CD4-positive, alpha-beta T cell treated with Interleukin-17A for 4 hours (primary cell): ENCODE results near the gene MYOF.
"Not testable (repeated sequence)": the region's sequence is repeated elsewhere in the genome, so short reads cannot be mapped to it uniquely, and the experiment has no call there.

Experiments used
- DNase-seq: peaks from one replicate; pipeline ENCODE4 v3.0.0-alpha.2; 2020; ENCODE audit warnings: mixed read lengths

Gene MYOF

GRCh38 chr10:93481637-93482144 is 443 bp downstream of the MYOF start:
- DNase-seq: no peak

GRCh38 chr10:93478873-93479272 is 3.3 kb downstream of the MYOF start:
- DNase-seq: no peak

- DNase-seq: no peak
Measured at GRCh38 chr10:93476756-93477155, 5.4 kb downstream of the MYOF start.

DNA sequence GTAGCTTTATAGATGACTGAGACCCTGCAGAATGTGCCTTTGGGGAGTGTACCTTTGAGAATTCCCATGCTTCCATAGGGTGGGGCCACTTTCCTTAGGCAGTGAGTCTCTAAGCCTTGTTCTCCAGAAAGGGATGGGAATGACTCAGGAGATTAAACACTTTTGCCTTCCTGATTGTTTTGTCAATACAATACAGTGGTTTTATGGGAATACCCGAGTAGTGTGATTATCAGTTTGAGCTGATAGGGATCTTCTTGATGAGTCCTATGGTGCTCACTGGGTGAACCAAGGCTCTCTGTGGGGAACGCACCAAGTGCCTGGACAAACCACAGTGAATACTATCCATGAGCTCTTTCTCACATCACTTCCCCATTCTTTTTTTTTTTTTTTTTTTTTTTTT is 6.3 kb downstream of the MYOF start:
- DNase-seq: no peak

- no peak for DNase-seq
Measured at GRCh38 chr10:93475227-93475626, 6.9 kb downstream of the MYOF start.

- DNase-seq: no peak
Measured at GRCh38 chr10:93473804-93474472, 8.2 kb downstream of the MYOF start.

DNA sequence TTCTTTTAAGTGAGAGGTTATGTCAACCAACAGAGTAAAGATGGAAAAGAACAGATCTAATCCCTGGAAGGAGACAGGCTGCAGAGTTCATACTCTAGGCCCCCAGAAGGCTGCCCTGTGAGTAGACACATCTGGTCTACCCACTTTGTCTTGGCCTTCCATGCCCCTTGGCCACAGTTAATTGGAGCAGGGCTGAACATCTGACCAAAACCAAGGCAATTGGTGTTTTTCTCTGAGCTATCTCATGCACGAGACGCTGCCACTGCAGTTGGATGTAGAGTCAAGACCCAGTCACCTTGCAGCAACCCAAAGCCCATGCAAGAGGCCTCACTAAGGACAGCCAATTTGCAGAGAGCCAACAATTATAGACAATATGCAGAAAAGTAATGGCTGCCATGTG is 9.0 kb downstream of the MYOF start:
- no peak for DNase-seq

- DNase-seq: no peak
Measured at GRCh38 chr10:93471110-93471651, 11.0 kb downstream of the MYOF start.

- no peak for DNase-seq
Measured at GRCh38 chr10:93469454-93469853, 12.7 kb downstream of the MYOF start.

- DNase-seq: no peak
Measured at GRCh38 chr10:93468461-93469213, 13.5 kb downstream of the MYOF start.

- not testable (repeated sequence) for DNase-seq
Measured at GRCh38 chr10:93467635-93468034, 14.5 kb downstream of the MYOF start.

- DNase-seq: no peak
Measured at GRCh38 chr10:93465806-93466675, 16.1 kb downstream of the MYOF start.

GRCh38 chr10:93464776-93465388 is 17.3 kb downstream of the MYOF start:
- DNase-seq: no peak

DNA sequence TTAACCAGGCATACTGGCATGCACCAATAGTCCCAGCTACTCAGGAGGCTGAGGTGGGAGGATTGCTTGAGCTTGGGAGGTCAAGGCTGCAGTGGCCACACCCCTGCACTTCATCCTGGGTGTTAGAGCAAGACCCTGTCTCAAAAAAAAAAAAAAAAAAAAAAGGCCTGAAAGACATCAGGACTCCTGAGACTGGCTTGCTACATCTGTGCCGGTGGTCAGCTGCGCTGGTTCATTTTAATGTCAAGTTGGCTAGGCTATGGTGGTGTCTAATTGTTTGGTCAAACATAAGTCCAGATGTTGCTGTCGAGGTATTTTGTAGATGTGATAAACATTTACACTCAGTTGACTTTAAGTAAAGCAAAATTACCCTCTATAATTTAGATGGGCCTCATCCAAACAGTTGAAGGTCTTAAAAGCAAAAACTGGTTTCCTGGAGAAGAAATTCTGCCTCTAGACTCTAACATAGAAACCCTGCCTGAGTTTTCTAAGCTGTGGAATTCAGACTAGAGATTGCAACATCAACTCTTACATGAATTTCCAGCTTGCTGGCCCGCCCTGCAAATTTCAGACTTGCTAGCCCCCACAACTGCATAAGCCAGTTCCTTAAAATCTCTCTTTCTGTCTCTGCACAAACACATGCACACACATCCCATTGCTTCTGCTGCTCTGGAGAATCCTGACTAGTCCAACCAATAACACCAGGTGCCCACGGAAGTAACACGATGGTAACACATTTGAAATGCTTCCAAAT is 18.2 kb downstream of the MYOF start:
- no peak for DNase-seq

DNA sequence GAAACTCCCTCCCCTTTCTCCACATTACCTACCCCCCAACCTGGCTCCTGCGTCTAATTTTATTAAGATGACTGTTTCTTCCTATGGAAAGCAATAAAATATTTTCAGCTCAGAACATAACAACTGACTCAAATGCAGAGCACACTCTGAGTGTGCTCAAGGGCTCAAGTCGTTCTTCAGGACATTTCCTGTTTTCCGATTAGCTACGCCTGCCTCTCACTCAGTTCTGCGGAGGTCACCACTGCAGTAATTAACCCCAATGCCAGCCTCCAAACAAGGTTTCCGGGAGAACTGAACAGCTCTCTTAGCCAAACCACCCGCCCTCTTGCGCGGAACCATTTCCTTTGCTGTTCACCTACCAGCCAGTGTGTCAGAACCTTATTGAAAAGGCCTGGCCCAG is 19.3 kb downstream of the MYOF start:
- DNase-seq: no peak

- DNase-seq: no peak
Measured at GRCh38 chr10:93462371-93462770, 19.8 kb downstream of the MYOF start.

DNA sequence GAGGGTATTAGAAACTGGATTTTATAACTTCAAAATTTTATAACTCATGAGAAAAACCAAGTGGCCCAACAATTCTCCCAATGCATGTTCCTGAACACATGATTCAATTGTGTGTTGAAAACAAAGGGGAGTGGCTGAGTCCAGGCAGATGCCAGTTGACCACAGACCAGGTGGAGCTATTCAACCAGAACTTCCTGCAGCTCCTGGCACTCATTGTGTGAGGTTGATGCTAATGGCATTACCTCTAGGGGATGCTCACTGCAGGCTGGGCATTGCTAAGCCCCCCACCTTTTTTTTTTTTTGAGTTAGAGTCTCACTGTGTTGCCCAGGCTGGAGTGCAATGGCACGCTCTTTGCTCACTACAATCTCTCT is 20.3 kb downstream of the MYOF start:
- no peak for DNase-seq

DNA sequence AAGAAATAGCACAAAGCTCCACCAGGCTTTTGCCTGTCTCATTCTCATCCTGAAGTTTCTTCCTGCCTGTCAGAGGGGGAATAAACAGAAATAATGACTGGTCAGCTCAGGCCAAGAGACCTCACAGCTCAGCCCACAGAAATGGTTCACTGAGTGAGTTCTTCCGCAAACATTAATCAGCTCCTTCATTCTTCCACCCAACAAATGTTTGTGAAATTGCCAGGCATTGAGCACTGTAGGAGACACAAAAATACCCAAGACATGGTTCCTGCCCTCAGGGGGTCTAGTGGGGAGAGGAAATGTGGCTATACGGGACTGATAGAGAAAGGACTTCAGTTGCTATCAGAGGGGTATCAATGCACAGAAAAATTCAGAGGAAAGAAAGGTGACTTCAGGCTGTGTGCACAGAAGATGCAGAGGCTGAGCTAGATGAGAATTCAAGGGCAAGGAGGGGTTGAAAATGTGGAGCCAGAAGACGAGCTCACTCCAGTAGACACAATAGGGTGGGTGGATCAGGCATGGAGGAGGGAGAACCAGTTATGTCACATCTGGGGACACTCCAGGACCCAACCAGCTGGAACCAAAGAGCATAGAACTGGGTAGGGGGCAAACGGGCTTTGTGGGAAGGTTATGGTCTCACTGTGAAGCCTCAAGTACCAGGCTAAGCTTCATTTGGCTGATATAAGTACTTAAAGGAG is 20.9 kb downstream of the MYOF start:
- DNase-seq: no peak

DNA sequence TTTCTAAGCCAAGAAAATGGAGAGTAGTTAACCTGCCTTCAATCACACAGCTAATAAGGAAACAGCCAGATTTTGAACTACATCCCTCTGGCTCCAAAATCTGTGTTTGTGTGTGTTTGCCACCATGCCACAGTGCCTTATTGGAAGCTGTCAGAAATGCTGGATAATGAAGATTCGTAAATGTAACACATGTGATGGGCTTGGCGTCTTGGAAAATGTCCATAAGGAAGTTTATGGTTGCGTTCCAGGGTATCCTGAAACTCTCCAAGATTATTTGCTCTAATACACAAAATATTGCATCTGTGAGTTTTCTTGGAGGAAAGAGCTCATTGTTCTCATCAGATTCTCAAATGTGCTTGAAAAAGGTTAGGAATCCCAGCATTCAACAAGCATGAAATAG is 22.7 kb downstream of the MYOF start:
- no peak for DNase-seq

GRCh38 chr10:93458821-93459257 is 23.3 kb downstream of the MYOF start:
- DNase-seq: no peak

- no peak for DNase-seq
Measured at GRCh38 chr10:93457511-93457910, 24.6 kb downstream of the MYOF start.
